ENCODE results near the gene COCH.
"Not testable (repeated sequence)": the region's sequence is repeated elsewhere in the genome, so short reads cannot be mapped to it uniquely, and the experiment has no call there.

COCH gene

GRCh38 chr14:30876692-30877091 is 2.3 kb downstream of the COCH start:
- DNase-seq: no peak

- no peak for DNase-seq
These were observed 8.1 kb downstream of the COCH start for GRCh38 chr14:30882431-30882830.

GRCh38 chr14:30883508-30884294 is 9.3 kb downstream of the COCH start:
- DNase-seq: no peak

GRCh38 chr14:30884901-30885300 is 10.5 kb downstream of the COCH start:
- DNase-seq: no peak

- DNase-seq: no peak
These were observed 11.7 kb downstream of the COCH start for GRCh38 chr14:30885840-30886740.

GRCh38 chr14:30888480-30889243 is 14.3 kb downstream of the COCH start:
- DNase-seq: no peak

- DNase-seq: no peak
These were observed 14.9 kb downstream of the COCH start for GRCh38 chr14:30889244-30889594.

- no peak for DNase-seq
These were observed 19.5 kb downstream of the COCH start for GRCh38 chr14:30893819-30894218.

GRCh38 chr14:30894923-30895515 is 20.7 kb downstream of the COCH start:
- no peak for DNase-seq

- no peak for DNase-seq
These were observed 22.1 kb downstream of the COCH start for GRCh38 chr14:30896435-30896834.

- not testable (repeated sequence) for DNase-seq
These were observed 22.8 kb downstream of the COCH start for GRCh38 chr14:30897121-30897520.

- DNase-seq: no peak
These were observed 29.1 kb downstream of the COCH start for GRCh38 chr14:30903285-30904124.

GRCh38 chr14:30906752-30907658 is 32.6 kb downstream of the COCH start:
- no peak for DNase-seq

GRCh38 chr14:30907659-30908057 is 33.3 kb downstream of the COCH start:
- DNase-seq: no peak

GRCh38 chr14:30908826-30909225 is 34.5 kb downstream of the COCH start:
- DNase-seq: no peak

- no peak for DNase-seq
These were observed 40.5 kb downstream of the COCH start for GRCh38 chr14:30914812-30915211.

GRCh38 chr14:30915596-30915995 is 41.2 kb downstream of the COCH start:
- no peak for DNase-seq

GRCh38 chr14:30921305-30921704 is 46.9 kb downstream of the COCH start:
- no peak for DNase-seq

- no peak for DNase-seq
These were observed 47.4 kb downstream of the COCH start for GRCh38 chr14:30921788-30922187.

GRCh38 chr14:30925254-30925653 is 50.9 kb downstream of the COCH start:
- no peak for DNase-seq

- no peak for DNase-seq
These were observed 54.1 kb downstream of the COCH start for GRCh38 chr14:30928462-30928861.
